Mucosa of gallbladder (tissue), 1 donor: ENCODE measurements around the gene UNC5B. TPM values are rescaled to one million over a fixed set of nuclear protein-coding genes. Genes with fewer than 3 reads are reported as not detected.

Experiments used
- DNase-seq: peaks from one replicate; pipeline ENCODE4 v3.0.0-alpha.2; 2020; ENCODE audit warnings: low spot score
- total RNA-seq: library from RNA; stranded (reverse); gene quantifications from one replicate; pipeline ENCODE4 v1.2.1, GENCODE V29; 2021
- donor health status: DM: no; HTN: no; CAD: no.

Gene UNC5B
- total RNA-seq, 1 donor from 2014 or later: 115 TPM

- no peak for DNase-seq
Measured at GRCh38 chr10:71299071-71299785, 86.9 kb downstream of the UNC5B start.

GRCh38 chr10:71300555-71301370 lies 88.4 kb downstream of the UNC5B start:
- no peak for DNase-seq

GRCh38 chr10:71301371-71301916 lies 89.1 kb downstream of the UNC5B start:
- DNase-seq: no peak

- DNase-seq: no peak
Measured at GRCh38 chr10:71302451-71302850, 90.1 kb downstream of the UNC5B start.

- DNase-seq: no peak
Measured at GRCh38 chr10:71302874-71303568, 90.7 kb downstream of the UNC5B start.

GRCh38 chr10:71303569-71303907 lies 91.2 kb downstream of the UNC5B start:
- DNase-seq: no peak

GRCh38 chr10:71304914-71305313 lies 92.5 kb downstream of the UNC5B start:
- DNase-seq: no peak

GRCh38 chr10:71306979-71307378 lies 94.6 kb downstream of the UNC5B start:
- no peak for DNase-seq

- peak; percentile 59 for DNase-seq
Measured at GRCh38 chr10:71307469-71308085, 95.2 kb downstream of the UNC5B start.

- no peak for DNase-seq
Measured at GRCh38 chr10:71308244-71308643, 95.9 kb downstream of the UNC5B start.

GRCh38 chr10:71308985-71309384 lies 96.6 kb downstream of the UNC5B start:
- no peak for DNase-seq

- no peak for DNase-seq
Measured at GRCh38 chr10:71309919-71310318, 97.5 kb downstream of the UNC5B start.

GRCh38 chr10:71312220-71312619 lies 99.8 kb downstream of the UNC5B start:
- no peak for DNase-seq

GRCh38 chr10:71312811-71313789 lies 100.7 kb downstream of the UNC5B start:
- peak; percentile 67 for DNase-seq

- no peak for DNase-seq
Measured at GRCh38 chr10:71314028-71314693, 101.8 kb downstream of the UNC5B start.

- DNase-seq: no peak
Measured at GRCh38 chr10:71314694-71315225, 102.4 kb downstream of the UNC5B start.

- DNase-seq: no peak
Measured at GRCh38 chr10:71316056-71316785, 103.9 kb downstream of the UNC5B start.

- no peak for DNase-seq
Measured at GRCh38 chr10:71316786-71317160, 104.4 kb downstream of the UNC5B start.

- DNase-seq: no peak
Measured at GRCh38 chr10:71317739-71318138, 105.4 kb downstream of the UNC5B start.
